Non-pigmented ciliary epithelial cell (primary cell): ENCODE results near the gene GREB1.

ENCODE experiments used
- DNase-seq: peaks from one replicate; pipeline ENCODE4 v3.0.0-alpha.2; 2010; ENCODE audit warnings: low read depth

Gene GREB1

GRCh38 chr2:11533278-11534070, at the start of gene GREB1:
GREB1 (plus strand) TSS chr2:11534045; CDS start chr2:11556615, 22,570 bp downstream.
- no peak for DNase-seq

GRCh38 chr2:11488809-11489208, 45.0 kb upstream of the GREB1 start:
- no peak for DNase-seq

GRCh38 chr2:11490194-11490593, 43.7 kb upstream of the GREB1 start:
- no peak for DNase-seq

GRCh38 chr2:11491348-11491933, 42.4 kb upstream of the GREB1 start:
- no peak for DNase-seq

GRCh38 chr2:11492244-11492643, 41.6 kb upstream of the GREB1 start:
- DNase-seq = no peak

- DNase-seq = no peak
These were observed 41.1 kb upstream of the GREB1 start for GRCh38 chr2:11492720-11493119.

GRCh38 chr2:11493282-11493681, 40.6 kb upstream of the GREB1 start:
- no peak for DNase-seq

GRCh38 chr2:11494310-11494709, 39.5 kb upstream of the GREB1 start:
- DNase-seq = no peak

GRCh38 chr2:11495844-11496681, 37.8 kb upstream of the GREB1 start:
- DNase-seq = no peak

GRCh38 chr2:11498543-11499034, 35.3 kb upstream of the GREB1 start:
- DNase-seq = no peak

- DNase-seq = no peak
These were observed 34.6 kb upstream of the GREB1 start for GRCh38 chr2:11499081-11499743.

GRCh38 chr2:11500702-11501303, 33.0 kb upstream of the GREB1 start:
- no peak for DNase-seq

GRCh38 chr2:11502740-11503292, 31.0 kb upstream of the GREB1 start:
- no peak for DNase-seq

- DNase-seq = no peak
These were observed 30.4 kb upstream of the GREB1 start for GRCh38 chr2:11503354-11503927.

GRCh38 chr2:11505652-11506610, 27.9 kb upstream of the GREB1 start:
- peak; percentile 1 for DNase-seq

GRCh38 chr2:11506611-11506969, 27.3 kb upstream of the GREB1 start:
- DNase-seq = no peak

- DNase-seq = no peak
These were observed 26.3 kb upstream of the GREB1 start for GRCh38 chr2:11507517-11507916.

- DNase-seq = no peak
These were observed 25.6 kb upstream of the GREB1 start for GRCh38 chr2:11508279-11508678.

- no peak for DNase-seq
These were observed 24.0 kb upstream of the GREB1 start for GRCh38 chr2:11509657-11510360.
